ENCODE measurements around the gene RFX2. TPM values are rescaled to one million over a fixed set of nuclear protein-coding genes. Genes with fewer than 3 reads are reported as not detected.

The RFX2 gene
- total and polyA plus RNA-seq, 4 experiments from 2014 or later, result 3.6 to 6.7 (median 5.8) TPM

- Histone ChIP-seq H3K27ac (ENCODE audit: low read depth, low read length) (no peak overlapping the region), H3K36me3 (ENCODE audit: insufficient read depth, low read length) (no peaks in the 10 kb centered on the region), H3K4me1 (ENCODE audit: insufficient read depth, low read length) (no peaks in the 10 kb centered on the region), H3K4me3 (ENCODE audit: low read length in 2 of 2) (no peak overlapping the region), H3K27me3 (ENCODE audit: insufficient read depth, low read length) (no peaks in the 10 kb centered on the region), H3K9me3 (ENCODE audit: control insufficient read depth in 1 of 2, low read length in 2 of 2) (no peaks in the 10 kb centered on the region)
- peak in 1 of 5 donors; percentile 36 for DNase-seq
- ChIA-PET CTCF (ENCODE audit: partially characterized antibody) (interaction anchor here (5.2 kb wide), 1 partner anchor 81 kb away, joined by 134 read pairs; no protein-coding TSS in a partner anchor), POLR2A (ENCODE audit: partially characterized antibody) (no interaction called here)
- no peaks in the 10 kb centered on the region for H3K9me3 Mint-ChIP-seq
- H3K36me3 Mint-ChIP-seq, result peaks cover 0 to 4% of the 10 kb centered on the region in 2 donors
- H3K27me3 Mint-ChIP-seq, result no peaks in the 10 kb centered on the region
- H3K27ac Mint-ChIP-seq, result no peak overlapping the region
- intact Hi-C loops (cut with micrococcal nuclease), result no loop called here
- peaks cover 1 to 6% (median 4%) of the 10 kb centered on the region in 4 donors for H3K4me1 Mint-ChIP-seq
- H3K4me3 Mint-ChIP-seq, result no peak overlapping the region
These were observed 65.2 kb downstream of the RFX2 start for GRCh38 chr19:6045108-6045507.

GRCh38 chr19:6044056-6044805 lies 66.1 kb downstream of the RFX2 start:
- no peaks in the 10 kb centered on the region for H3K9me3 Mint-ChIP-seq
- Histone ChIP-seq H3K4me1 (ENCODE audit: insufficient read depth, low read length) (no peaks in the 10 kb centered on the region), H3K27me3 (ENCODE audit: insufficient read depth, low read length) (no peaks in the 10 kb centered on the region), H3K9me3 (ENCODE audit: control insufficient read depth in 1 of 2, low read length in 2 of 2) (no peaks in the 10 kb centered on the region), H3K27ac (ENCODE audit: low read depth, low read length) (no peak overlapping the region), H3K36me3 (ENCODE audit: insufficient read depth, low read length) (no peaks in the 10 kb centered on the region), H3K4me3 (ENCODE audit: low read length in 2 of 2) (no peak overlapping the region)
- H3K36me3 Mint-ChIP-seq, result peaks cover 0 to 4% of the 10 kb centered on the region in 2 donors
- H3K4me3 Mint-ChIP-seq, result no peak overlapping the region
- H3K27me3 Mint-ChIP-seq, result no peaks in the 10 kb centered on the region
- no peak for DNase-seq
- intact Hi-C loops (cut with micrococcal nuclease), result no loop called here
- POLR2A ChIA-PET (ENCODE audit: partially characterized antibody), result no interaction called here
- H3K4me1 Mint-ChIP-seq, result peaks cover 1 to 6% (median 4%) of the 10 kb centered on the region in 4 donors
- CTCF ChIA-PET (ENCODE audit: partially characterized antibody), result interaction anchor here (5.2 kb wide), 1 partner anchor 82 kb away, joined by 134 read pairs; no protein-coding TSS in a partner anchor
- H3K27ac Mint-ChIP-seq, result no peak overlapping the region

GRCh38 chr19:6042776-6043726 lies 67.2 kb downstream of the RFX2 start:
- H3K4me3 ChIP-seq (ENCODE audit: low read length in 2 of 2), result no peak overlapping the region
- no peaks in the 10 kb centered on the region for H3K9me3 ChIP-seq (ENCODE audit: control insufficient read depth in 1 of 2, low read length in 2 of 2)
- H3K27ac Mint-ChIP-seq, result no peak overlapping the region
- no peak overlapping the region for H3K4me3 Mint-ChIP-seq
- intact Hi-C loops (cut with micrococcal nuclease), result no loop called here
- peaks cover 0 to 4% (median 2%) of the 10 kb centered on the region in 4 donors for H3K4me1 Mint-ChIP-seq
- H3K27me3 Mint-ChIP-seq, result no peaks in the 10 kb centered on the region
- H3K27ac ChIP-seq (ENCODE audit: low read depth, low read length), result no peak overlapping the region
- CTCF ChIA-PET (ENCODE audit: partially characterized antibody), result interaction anchor here (2.7 kb wide), 1 partner anchor 84 kb away, joined by 14 read pairs; no protein-coding TSS in a partner anchor
- no peaks in the 10 kb centered on the region for H3K27me3 ChIP-seq (ENCODE audit: insufficient read depth, low read length)
- H3K4me1 ChIP-seq (ENCODE audit: insufficient read depth, low read length), result no peaks in the 10 kb centered on the region
- H3K36me3 ChIP-seq (ENCODE audit: insufficient read depth, low read length), result no peaks in the 10 kb centered on the region
- DNase-seq, result no peak
- H3K36me3 Mint-ChIP-seq, result peaks cover 0 to 4% of the 10 kb centered on the region in 2 donors
- POLR2A ChIA-PET (ENCODE audit: partially characterized antibody), result no interaction called here
- H3K9me3 Mint-ChIP-seq, result no peaks in the 10 kb centered on the region

DNA sequence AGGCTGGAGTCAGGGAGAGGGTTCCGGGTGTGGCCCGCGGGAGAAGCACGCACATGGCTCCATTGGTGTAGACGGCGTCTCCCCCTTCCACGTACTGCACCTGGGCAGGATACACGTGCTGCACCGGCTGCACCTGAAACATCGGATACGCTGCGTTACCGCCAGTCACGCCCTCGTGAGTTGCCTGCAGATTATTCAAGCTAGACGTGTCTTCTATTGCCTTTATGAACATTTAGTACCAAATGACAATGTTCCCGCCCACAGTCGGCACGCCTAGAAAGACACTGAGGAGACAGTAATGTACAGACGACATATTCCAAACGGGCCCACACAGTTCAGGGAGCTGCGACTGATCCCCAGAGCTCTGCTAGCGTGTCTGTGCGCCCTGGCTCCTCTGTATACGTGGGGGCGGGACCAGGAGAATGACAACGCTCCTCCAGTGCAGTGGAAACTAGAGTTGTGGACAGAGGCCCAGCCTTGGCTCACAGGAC lies 68.3 kb downstream of the RFX2 start:
- H3K9me3 ChIP-seq (ENCODE audit: control insufficient read depth in 1 of 2, low read length in 2 of 2), result no peaks in the 10 kb centered on the region
- no peaks in the 10 kb centered on the region for H3K4me1 ChIP-seq (ENCODE audit: insufficient read depth, low read length)
- no peaks in the 10 kb centered on the region for H3K27me3 ChIP-seq (ENCODE audit: insufficient read depth, low read length)
- H3K36me3 ChIP-seq (ENCODE audit: insufficient read depth, low read length), result no peaks in the 10 kb centered on the region
- intact Hi-C loops (cut with micrococcal nuclease), result no loop called here
- no peak overlapping the region for H3K27ac ChIP-seq (ENCODE audit: low read depth, low read length)
- POLR2A ChIA-PET (ENCODE audit: partially characterized antibody), result no interaction called here
- peaks cover 0 to 4% (median 2%) of the 10 kb centered on the region in 4 donors for H3K4me1 Mint-ChIP-seq
- no peak overlapping the region for H3K27ac Mint-ChIP-seq
- no peaks in the 10 kb centered on the region for H3K27me3 Mint-ChIP-seq
- no peak overlapping the region for H3K4me3 Mint-ChIP-seq
- no peaks in the 10 kb centered on the region for H3K9me3 Mint-ChIP-seq
- no peak overlapping the region for H3K4me3 ChIP-seq (ENCODE audit: low read length in 2 of 2)
- CTCF ChIA-PET (ENCODE audit: partially characterized antibody), result interaction anchor here (2.7 kb wide), 1 partner anchor 85 kb away, joined by 14 read pairs; no protein-coding TSS in a partner anchor
- peaks cover 0 to 4% of the 10 kb centered on the region in 2 donors for H3K36me3 Mint-ChIP-seq
- DNase-seq, result no peak

GRCh38 chr19:6041071-6041470 lies 69.2 kb downstream of the RFX2 start:
- no peak for DNase-seq
- Histone ChIP-seq H3K27ac (ENCODE audit: low read depth, low read length) (no peak overlapping the region), H3K36me3 (ENCODE audit: insufficient read depth, low read length) (no peaks in the 10 kb centered on the region), H3K9me3 (ENCODE audit: control insufficient read depth in 1 of 2, low read length in 2 of 2) (no peaks in the 10 kb centered on the region), H3K4me1 (ENCODE audit: insufficient read depth, low read length) (no peaks in the 10 kb centered on the region), H3K27me3 (ENCODE audit: insufficient read depth, low read length) (no peaks in the 10 kb centered on the region), H3K4me3 (ENCODE audit: low read length in 2 of 2) (no peak overlapping the region)
- intact Hi-C loops (cut with micrococcal nuclease), result no loop called here
- H3K9me3 Mint-ChIP-seq, result no peaks in the 10 kb centered on the region
- peaks cover 0 to 4% (median 2%) of the 10 kb centered on the region in 4 donors for H3K4me1 Mint-ChIP-seq
- H3K36me3 Mint-ChIP-seq, result peaks cover 0 to 4% of the 10 kb centered on the region in 2 donors
- POLR2A ChIA-PET (ENCODE audit: partially characterized antibody), result no interaction called here
- no peaks in the 10 kb centered on the region for H3K27me3 Mint-ChIP-seq
- H3K27ac Mint-ChIP-seq, result no peak overlapping the region
- CTCF ChIA-PET (ENCODE audit: partially characterized antibody), result interaction anchor here (0.6 to 2.7 kb wide), 5 partner anchors 8 to 1231 kb away, joined by 3 to 14 read pairs (median 3); no protein-coding TSS in a partner anchor
- no peak overlapping the region for H3K4me3 Mint-ChIP-seq

DNA sequence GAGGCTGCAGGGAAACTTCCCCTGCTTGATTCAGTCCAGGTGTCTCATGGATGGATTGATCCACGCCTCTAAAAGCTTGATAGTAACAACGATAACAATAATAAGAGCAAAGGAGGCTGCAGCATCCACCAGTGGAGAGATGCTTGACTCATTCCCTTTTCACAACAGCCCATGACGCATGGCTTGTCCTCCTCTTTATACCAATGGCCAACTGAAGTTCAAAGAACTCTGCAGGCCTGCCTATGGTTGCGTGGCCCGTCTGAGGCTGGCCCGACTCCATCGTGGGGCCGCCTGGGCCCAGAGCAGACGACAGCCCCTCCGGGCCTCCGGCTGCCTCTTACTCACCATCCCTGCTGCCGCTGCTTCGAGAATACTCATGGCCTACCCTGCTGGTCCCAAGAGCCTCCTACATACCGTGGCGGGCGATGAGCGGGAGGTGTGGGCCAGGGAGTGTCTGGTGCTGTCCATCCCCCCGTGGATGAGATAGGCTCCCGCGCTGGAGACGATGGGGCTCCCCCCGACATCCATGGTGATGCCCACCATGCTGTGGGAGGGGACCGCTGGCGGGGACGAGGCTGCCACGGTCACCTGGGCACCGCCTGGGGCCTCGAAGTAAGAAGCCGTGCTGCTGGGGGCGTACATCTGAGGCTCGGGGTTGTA lies 70.6 kb downstream of the RFX2 start:
- ChIA-PET POLR2A (ENCODE audit: partially characterized antibody) (no interaction called here), CTCF (ENCODE audit: partially characterized antibody) (interaction anchor here (1.0 to 2.7 kb wide), 2 partner anchors 9 to 87 kb away, joined by 3 to 14 read pairs; no protein-coding TSS in a partner anchor)
- Histone ChIP-seq H3K27me3 (ENCODE audit: insufficient read depth, low read length) (no peaks in the 10 kb centered on the region), H3K27ac (ENCODE audit: low read depth, low read length) (no peak overlapping the region), H3K4me1 (ENCODE audit: insufficient read depth, low read length) (no peaks in the 10 kb centered on the region), H3K4me3 (ENCODE audit: low read length in 2 of 2) (no peak overlapping the region), H3K9me3 (ENCODE audit: control insufficient read depth in 1 of 2, low read length in 2 of 2) (no peaks in the 10 kb centered on the region), H3K36me3 (ENCODE audit: insufficient read depth, low read length) (no peaks in the 10 kb centered on the region)
- intact Hi-C loops (cut with micrococcal nuclease), result no loop called here
- H3K4me1 Mint-ChIP-seq, result peaks cover 0 to 4% (median 2%) of the 10 kb centered on the region in 4 donors
- no peaks in the 10 kb centered on the region for H3K27me3 Mint-ChIP-seq
- DNase-seq, result no peak
- H3K9me3 Mint-ChIP-seq, result no peaks in the 10 kb centered on the region
- peaks cover 0 to 4% of the 10 kb centered on the region in 2 donors for H3K36me3 Mint-ChIP-seq
- H3K4me3 Mint-ChIP-seq, result no peak overlapping the region
- H3K27ac Mint-ChIP-seq, result no peak overlapping the region
